GM13976 (cell line): Measurements from ENCODE around the gene SLC6A20.

ENCODE experiments used
- DNase-seq: peaks from one replicate; pipeline ENCODE4 v3.0.0; 2012; ENCODE audit warnings: low spot score
- CTCF ChIP-seq: IDR thresholded peaks from 2 replicates; pipeline ENCODE4 v1.5.1; 2012; ENCODE audit warnings: borderline replicate concordance, mild to moderate bottlenecking; ENCODE audit not compliant: insufficient read depth; ENCODE audit errors: extremely low read depth, missing control alignments, control extremely low read depth
- in situ Hi-C: fragments of 300-500 bp; cut with MboI; formaldehyde crosslinking; loops from one replicate; pipeline ENCODE4 v1.12.0; 2022; ENCODE audit warnings: low sequenced_read_pairs, mixed read lengths, inconsistent platforms; ENCODE audit not compliant: unreplicated experiment

Gene SLC6A20

DNA sequence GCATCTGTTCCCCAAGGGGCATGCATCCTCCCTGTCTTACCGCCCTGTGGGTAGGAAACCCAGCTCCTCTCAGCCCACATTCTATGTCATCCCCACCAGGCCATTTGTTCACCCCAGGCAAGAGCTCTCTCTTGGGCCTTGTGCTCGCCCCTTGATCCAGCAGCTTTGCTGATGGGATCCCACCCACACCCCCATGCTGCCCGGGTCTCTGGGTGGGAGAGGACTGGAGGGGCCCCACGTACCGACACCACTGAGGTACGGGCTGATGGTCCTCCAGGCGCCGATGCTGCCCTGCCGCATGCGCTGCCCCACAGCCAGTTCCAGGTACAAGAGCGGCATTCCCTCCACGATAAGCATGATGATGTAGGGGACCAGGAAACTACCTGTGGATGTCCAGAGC lies 14.5 kb downstream of the SLC6A20 start:
- DNase-seq: no peak
- in situ Hi-C loops: no loop called here
- TF ChIP-seq CTCF: no peak

DNA sequence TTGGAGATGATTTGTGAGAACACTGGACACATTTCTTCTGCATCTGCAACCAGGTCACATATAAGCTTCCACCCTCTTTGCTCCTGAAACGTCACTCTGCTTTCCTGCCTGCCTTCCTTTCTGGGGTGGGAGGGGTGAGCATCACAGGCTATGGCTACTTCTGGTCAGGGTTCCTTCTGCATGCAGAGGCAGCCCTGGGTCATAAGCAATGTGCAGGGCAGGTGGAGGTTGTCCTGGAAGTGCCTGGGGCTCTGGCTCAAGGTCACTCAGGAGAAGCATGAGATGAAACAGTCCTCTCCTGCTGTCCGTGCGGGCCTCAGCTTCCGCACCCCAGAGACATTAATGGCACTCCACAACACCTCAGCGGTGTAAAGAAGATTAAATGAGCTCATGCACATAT lies 15.1 kb downstream of the SLC6A20 start:
- DNase-seq: no peak
- in situ Hi-C loops: no loop called here
- no peak for TF ChIP-seq CTCF

GRCh38 chr3:45779746-45780735 lies 16.3 kb downstream of the SLC6A20 start:
- TF ChIP-seq CTCF: no peak
- in situ Hi-C loops: no loop called here
- DNase-seq: no peak

- no peak for DNase-seq
- no peak for TF ChIP-seq CTCF
- in situ Hi-C loops: no loop called here
These were observed 17.6 kb downstream of the SLC6A20 start for GRCh38 chr3:45778761-45779201.

DNA sequence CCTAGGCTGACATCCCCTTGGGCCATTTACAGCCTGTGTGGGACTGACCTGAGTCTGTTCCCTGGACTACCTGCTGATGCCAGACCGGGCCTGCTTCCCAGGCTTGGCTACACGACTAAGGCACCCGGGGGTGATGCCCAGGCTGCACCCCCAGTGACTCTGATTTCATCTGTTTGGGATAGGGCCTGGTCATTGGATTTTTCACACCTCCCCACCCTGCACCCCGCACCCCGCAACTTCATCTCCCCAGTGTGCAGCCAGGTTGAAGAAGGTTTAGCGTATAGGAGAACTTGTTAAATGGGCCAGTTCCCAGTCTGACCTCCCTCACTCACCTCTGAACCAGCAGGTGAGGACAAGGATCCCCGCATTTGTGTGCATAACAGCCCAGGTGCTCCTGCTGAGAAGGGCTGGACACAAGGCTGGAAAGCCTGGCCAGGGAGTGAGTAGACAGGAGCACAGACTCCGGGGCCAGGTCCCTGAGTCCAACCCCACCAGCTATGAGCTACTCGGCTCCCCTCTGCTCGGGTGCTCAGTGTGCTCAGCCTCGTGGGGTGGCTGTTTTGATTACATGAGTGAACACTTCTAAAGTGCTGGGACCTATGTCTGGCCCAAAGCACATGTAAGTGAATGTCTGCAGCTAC lies 18.5 kb downstream of the SLC6A20 start:
- no peak for TF ChIP-seq CTCF
- in situ Hi-C loops: no loop called here
- no peak for DNase-seq

DNA sequence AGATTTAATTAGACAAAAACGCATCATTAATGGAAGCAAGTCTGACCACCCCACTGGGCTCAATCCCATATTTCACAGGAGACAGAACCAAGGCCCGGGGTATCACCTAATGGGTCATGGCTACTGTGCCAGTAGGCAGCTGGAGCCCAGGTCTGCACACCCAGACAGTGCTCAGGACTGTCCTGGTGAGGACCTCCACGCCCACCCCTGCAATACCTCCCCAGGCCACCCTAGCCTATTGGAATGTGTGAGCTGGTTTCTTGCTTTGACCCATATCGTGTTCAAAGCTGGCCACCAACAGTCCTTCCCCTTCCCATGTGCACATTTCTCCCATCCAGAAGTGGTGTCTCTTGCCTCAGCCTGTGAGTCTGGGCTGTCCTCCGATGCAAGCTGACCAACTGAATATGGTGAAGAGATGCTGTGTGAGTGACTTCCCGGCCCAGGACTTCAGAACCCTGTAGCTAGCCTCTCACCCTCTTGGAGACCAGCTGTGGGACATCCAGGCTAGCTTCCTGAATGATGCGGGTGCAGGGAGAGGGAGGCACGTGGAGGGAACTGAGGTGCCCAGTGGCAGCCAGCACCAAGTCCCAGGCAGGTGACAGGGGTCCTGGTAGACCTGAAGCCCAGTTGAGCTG lies 19.1 kb downstream of the SLC6A20 start:
- TF ChIP-seq CTCF: no peak
- in situ Hi-C loops: no loop called here
- no peak for DNase-seq
